Hepatic stellate cell (primary cell): ENCODE measurements around the gene WNK1.
"Not testable (repeated sequence)": the region's sequence is repeated elsewhere in the genome, so short reads cannot be mapped to it uniquely, and the experiment has no call there.

Experiments used
- DNase-seq: peaks from one replicate; pipeline ENCODE4 v3.0.0; 2011; ENCODE audit warnings: low spot score

WNK1 gene

DNA sequence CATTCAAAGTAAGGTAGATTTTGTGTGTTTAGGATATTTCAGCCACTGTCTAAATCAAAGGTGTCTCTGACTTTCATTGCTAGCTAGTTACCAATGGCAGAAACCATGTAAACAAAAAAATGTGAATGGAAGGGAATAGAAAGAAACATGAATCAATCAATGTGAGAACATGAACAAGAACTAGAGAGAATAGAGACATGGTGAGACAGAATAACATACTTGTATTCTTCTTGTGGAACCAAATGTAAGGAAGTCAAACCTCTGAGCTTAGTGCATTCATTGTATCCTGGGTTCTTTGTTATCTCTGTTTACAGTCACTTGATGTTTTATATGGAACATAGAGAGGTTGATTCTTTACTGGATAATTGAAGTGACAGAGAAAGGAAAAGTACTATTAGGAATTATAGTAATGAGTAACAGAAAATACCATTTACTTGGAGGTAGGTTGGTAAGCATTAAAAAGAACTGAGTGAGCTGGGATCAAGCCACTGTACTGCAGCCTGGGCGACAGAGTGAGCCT lies 2.6 kb upstream of the WNK1 start:
- DNase-seq = no peak

DNA sequence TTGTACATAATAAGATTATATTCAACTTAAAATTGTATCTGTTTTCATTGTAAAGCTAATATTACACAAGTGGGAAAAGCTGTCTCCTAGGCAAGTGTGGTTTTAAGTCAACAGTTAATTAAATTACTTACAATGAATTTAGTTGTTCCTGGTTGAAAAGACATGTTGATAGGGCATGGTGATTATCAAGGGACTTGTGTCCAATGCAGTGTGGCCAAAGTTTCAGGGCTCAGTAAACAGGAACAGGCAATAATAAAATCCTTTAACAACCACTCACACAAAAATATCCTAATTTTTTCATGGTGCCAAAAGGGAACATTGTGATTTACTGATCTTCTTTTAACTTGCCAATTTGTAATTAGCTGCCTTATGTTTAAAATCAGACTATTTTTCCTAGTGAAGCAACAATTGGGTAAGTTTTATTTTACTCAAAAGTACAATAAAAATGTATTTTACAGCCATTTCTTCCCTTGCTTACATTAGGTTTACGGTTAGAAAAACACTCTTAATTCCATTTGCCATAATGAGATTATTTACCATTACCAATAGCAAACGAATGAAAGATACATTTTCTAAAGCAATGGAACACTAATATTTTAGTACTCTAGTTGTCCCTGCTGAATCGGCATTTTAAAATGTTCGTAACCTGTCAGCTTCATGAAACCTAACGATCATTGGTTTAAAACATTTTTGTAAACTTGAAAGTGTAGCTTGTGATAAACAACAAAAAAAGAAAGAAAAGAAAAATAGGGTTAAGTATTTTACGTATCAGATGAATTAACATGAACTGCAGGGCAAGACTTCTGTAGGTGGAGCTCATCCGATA lies 1.8 kb upstream of the WNK1 start:
- DNase-seq = no peak

DNA sequence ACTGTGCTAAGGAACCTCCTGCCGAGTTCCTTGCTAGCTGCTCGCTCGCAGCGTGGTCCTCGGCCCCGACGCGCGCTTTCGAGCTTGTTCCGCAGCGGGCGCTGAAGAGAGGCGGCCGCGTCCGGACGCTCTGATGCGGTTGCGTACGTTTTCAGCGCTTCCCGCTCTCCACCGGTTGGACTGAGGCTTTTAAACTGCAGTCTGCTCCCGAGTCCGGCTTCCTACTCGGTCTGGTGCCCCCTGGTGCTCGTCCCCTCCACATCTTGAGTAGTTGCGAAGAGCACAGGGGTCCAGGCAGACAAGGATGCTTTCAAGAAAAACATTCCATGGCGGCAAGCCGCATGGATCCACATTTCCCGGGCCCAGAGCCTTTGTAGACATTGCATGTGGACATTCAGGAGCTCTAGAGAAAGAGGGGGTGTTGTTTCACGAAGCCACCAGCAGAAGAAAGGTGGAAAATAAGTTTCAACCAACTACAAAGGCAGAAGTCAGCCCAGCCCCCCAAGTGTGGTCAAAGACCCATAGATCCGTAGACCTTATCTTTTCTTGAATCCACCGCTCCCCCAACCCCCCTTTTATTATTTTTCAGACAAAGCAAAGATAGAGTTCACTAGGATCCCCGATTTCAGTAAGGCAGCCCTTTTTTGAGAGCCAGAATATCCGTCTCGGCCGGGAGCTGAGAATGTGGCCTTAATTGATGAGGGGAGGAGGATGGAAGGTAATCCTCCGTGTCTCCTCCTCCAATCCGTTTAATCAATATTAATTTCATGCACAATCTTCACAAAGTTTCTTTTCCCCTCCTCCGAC lies 984 bp upstream of the WNK1 start:
- peak; percentile 88 for DNase-seq

DNA sequence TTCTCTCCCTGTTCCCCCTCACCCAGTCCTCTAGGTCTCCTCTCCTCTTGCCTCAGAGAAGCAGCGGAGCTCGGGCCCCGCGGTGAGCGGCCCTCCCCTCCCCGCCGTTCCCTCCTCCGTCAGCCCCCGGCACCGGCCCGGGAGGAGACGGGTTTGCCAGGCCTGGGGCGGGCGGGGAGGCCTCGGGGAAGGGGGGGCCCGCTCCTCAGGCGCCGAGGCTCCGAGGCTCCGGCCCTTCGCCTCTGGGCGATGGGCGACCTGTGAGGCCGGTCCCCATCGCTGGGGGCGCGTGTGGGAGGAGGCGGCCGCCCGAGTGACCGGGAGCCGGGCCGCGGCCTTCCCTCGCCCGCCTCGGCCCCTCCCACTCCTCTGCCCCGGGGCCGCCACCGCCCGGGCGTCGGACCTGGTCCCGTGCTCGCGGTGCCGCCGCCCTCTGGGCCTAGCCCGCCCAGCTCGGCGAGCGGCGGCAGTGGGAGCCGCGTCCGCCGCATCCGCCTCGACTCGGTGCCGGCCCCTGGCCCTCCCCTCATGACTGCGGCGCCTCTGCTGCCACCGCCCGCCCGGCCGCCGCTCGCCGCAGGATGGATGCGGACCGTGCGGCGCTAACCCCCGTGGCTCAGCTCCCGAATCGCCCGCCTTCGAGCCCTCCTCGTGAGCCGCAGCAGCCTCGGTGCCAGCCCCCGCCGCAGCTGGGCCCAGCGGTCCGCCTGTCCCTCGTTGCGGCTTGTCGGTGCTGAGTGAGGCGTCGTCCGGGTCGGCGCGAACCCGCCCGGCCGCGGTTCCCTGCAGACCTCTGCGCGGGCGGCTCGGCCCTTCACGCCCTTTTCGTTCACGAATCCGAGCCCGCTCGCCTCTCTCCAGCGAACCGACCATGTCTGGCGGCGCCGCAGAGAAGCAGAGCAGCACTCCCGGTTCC lies 574 bp downstream of the WNK1 start:
- peak; percentile 65 for DNase-seq

DNA sequence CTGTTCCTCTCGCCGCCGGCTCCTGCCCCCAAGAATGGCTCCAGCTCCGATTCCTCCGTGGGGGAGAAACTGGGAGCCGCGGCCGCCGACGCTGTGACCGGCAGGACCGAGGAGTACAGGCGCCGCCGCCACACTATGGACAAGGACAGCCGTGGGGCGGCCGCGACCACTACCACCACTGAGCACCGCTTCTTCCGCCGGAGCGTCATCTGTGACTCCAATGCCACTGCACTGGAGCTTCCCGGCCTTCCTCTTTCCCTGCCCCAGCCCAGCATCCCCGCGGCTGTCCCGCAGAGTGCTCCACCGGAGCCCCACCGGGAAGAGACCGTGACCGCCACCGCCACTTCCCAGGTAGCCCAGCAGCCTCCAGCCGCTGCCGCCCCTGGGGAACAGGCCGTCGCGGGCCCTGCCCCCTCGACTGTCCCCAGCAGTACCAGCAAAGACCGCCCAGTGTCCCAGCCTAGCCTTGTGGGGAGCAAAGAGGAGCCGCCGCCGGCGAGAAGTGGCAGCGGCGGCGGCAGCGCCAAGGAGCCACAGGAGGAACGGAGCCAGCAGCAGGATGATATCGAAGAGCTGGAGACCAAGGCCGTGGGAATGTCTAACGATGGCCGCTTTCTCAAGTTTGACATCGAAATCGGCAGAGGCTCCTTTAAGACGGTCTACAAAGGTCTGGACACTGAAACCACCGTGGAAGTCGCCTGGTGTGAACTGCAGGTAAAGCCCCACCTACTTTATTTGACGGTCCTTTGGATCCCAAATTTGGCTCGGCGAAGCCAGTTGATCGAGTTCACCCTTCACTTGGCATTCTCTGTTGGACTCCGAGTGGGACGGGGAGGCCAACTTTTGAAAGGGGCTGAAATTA lies 1.5 kb downstream of the WNK1 start:
- peak; percentile 38 for DNase-seq

DNA sequence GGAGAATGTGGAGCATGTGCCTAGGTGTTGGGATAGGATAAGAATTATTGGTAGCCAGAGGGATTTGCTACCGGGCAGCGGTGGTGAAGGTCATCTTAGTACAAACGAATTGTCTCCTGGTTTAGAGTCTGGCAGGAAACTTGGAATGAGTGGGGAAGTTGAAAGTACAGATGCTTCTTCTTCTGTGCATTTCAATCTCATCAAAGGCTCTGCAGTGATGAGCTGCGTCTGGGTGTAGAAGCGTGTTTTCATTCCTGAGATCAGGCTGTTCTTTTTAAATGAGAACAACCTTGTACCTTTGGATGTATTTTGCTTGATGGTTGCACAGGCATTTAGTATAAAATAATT lies 2.1 kb downstream of the WNK1 start:
- DNase-seq = no peak

DNA sequence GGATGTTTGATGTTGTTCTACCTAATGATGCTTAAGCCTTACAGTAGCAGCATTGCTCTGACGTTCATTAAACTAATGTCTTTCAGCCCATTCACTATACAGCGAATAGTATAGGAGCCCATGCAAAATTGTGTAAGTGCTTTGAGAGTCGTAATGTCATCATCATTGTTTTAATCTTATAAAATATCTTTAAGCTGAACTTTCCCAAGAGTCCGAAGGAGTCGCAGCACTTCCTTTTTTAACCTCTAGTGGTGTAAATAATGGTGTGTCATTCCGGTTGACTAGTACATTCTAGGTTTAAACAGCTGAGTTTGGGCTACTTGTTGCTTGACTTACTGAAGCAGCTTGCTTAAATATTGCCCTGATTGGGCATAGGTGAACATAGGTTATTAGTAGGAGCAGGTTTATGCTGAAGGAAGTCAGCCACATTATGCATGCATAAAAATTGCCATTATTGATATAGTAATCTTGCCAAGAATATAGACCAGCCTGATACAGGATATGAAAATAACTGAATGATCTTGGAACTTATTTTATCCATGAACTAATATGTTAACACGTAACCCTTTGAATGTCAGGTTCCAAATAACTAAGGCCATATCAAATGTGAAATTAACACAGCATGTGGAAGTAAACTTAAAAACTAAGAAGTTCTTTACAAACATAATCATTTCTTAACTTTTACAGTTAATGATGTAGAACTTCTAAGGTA lies 2.6 kb downstream of the WNK1 start:
- peak; percentile 74 for DNase-seq

DNA sequence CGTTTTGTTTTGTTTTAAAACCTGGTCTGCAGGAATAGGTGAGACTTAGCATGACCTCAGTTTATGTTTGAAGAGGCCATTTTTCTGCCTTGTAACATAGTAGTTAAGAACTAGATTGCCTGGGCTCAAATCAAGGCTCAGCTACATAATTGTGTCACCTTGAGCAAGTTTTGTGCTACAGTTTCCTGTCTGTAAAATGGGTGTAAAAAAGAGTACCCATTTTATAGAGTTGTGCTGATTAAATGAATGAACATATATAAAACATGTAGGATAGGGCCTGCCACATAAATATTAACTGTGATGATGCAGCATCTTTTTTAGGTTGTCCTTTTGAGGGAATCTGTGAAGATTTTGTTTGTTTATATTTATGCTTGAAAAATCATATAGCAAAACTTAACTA lies 7.2 kb downstream of the WNK1 start:
- no peak for DNase-seq

DNA sequence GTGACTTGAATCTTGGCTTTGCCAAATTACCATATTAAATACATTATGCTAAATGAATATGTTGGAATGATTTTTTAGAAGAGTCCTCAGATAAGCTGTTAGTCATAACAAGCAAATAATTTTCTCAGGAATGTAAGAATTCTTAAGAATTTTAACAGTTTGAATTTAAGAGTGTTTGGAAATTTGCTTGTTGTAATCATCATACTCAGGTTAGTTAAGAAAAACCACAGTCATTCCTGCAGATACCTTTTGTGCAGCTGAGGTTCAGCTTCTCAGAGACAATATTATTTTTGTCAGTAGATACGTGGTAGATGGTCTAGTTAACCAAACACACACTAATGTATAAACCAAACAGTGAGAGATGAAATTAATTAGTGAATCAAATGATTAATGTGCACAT lies 8.9 kb downstream of the WNK1 start:
- DNase-seq = no peak

DNA sequence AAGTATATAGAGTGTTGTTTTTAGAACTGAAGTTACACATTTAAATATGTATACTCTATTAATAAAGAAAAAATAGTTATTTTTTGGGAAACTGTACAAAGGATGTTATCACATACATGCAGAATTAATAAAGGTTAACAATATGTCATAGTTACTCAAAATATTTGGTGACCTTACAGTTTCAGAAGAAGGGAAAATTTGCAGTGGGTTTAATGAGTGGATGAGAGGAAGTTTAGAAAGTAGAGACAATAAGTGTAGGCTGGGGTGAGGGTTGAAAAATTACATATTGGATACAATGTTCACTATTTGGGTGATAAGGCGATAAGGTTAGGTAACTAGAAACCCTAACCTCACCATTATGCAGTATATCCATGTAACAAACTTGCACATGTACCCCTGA lies 13.5 kb downstream of the WNK1 start:
- DNase-seq = no peak

DNA sequence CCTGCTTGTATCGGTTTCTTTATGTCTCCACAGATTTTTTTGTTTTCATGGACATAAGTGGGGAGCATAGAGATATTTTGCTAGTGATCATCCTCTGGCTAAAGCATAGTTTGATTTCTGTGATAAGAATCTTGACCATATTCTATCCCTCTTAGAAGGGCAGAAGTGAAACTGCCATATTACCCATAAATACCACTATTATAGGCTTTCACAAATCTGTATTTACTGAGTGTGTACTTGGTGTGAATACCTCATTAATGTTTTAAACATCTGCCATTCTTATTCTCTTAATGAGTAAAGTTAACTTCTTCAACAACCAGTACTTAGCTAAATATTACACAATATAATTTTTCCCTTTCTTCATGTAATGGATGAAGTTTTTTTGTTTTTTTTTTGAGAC lies 16.1 kb downstream of the WNK1 start:
- no peak for DNase-seq

DNA sequence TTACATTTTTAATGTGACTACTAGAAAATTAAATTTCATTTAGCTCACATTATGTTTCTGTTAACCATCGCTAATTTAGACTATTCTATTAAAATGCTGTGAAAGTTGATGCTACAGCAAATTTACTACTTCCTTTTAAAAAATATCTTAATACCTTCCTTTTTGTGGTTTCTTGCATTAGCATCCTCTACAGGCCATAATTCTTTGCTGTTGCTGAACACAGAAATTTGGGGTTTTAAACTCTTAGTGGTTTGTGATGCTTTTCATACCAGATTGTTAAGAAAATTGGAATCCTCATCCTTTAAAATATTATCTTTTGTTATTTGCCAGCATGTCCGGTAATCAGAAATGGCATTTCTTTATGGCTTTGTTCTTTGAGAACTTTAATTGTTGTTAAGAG lies 18.1 kb downstream of the WNK1 start:
- no peak for DNase-seq

DNA sequence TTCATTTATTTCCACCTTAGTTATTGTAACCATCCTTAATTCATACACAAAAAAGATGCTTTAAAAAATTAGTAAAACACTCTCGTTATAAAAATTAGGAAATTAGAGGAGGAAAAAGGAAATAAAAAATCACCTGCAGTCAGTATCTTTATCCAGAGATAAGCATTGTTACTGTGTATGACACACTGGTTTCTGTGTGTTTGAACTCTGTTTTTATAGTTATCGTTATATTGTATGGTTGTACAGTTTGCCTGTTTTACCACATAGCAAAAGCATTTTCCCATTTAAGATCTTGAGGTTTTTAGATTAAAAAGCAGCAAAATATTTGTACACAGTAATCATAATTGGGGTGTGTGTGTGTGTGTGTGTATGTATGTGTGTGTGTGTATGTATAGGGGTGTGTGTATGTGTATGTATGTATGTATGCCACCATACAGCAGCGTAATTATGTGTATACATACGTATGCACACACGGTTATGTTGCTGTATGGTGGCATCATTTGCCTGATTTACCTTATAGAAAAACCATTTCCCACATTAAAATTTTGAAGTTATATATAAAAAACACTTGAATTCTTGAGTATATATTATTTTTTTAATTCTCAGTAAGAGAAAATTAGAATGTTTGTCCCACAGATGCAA lies 19.8 kb downstream of the WNK1 start:
- no peak for DNase-seq

DNA sequence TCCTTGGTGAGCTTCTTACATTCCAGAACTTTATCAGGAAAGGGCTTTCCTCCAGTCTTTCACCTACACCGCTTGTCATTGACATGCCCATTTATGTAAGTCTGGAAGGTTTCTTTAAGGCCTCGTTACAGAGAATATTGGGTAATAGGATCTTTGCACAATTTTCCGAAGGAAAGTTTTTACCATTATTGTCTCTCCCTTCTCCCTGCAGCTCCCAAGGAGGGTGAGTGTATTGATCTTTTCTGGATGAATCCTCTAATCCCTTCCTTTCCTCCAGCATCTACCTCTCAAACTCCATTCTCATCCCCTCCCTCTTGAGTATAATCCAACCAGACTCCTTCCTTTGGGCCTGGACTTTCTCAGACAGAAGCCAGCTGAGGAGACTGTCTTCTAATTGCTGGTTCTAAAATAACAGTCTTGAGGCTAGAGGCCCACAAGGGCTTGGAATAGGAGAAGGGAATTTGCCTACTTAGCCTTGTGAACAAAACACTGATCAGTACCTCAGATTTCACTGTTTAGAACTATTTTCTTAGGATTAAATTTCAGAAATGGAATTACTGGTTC lies 21.8 kb downstream of the WNK1 start:
- no peak for DNase-seq

DNA sequence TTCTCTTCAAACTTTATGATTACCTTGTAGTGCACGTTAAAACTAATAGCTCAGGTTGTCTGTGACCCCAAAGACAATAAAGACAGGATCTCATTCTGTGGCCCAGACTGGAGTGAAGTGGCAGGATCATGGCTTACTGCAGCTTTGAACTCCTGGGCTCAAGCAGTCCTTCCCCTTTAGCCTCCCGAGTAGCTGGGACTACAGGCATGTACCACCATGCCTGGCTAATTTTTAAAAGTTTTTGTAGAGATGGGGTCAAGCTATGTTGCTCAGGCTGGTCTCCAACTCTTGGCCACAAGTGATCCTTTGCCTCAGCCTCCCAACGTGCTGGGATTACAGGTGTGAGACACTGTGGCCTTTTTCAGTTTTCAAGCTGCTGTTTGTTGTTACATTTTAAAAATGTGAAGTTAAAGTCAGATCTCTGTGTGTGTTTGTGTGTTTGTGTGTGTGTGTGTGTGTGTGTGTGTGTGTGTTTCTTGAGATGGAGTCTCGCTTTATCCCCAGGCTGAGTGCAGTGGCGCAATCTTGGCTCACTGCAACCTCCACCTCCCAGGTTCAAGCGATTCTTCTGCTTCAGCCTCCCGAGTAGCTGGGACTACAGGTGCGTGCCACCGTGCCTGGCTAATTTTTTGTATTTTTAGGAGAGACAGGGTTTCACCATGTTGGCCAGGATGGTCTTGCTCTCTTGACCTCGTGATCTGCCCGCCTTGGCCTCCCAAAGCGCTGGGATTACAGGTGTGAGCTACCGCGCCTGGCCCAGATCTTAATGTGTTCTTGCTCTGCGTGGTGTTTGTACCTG lies 23.8 kb downstream of the WNK1 start:
- DNase-seq = not testable (repeated sequence)

DNA sequence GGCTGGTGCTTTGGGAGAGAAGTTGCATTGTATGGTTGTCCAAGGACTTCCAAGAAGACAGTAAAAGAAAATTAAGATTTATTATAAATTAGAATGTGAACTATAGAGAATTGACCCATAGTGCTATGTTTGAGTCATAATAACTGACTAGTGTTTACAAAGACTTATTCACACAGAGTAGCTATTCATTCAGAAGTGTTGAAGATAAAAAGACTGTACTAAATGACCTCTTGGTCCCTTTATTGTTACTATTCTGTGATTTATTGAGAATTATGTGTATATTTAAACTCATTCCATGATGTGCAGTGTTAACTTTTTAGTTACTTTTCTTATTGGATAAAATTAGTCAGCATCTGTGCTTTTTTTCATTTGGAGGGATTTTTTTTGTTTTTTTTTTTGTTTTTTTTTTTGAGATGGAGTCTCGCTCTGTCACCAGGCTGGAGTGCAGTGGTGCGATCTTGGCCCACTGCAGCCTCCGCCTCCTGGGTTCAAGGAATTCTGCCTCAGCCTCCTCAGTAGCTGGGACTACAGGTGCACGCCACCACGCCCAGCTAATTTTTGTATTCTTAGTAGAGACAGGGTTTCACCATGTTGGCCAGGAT lies 24.5 kb downstream of the WNK1 start:
- DNase-seq = not testable (repeated sequence)

DNA sequence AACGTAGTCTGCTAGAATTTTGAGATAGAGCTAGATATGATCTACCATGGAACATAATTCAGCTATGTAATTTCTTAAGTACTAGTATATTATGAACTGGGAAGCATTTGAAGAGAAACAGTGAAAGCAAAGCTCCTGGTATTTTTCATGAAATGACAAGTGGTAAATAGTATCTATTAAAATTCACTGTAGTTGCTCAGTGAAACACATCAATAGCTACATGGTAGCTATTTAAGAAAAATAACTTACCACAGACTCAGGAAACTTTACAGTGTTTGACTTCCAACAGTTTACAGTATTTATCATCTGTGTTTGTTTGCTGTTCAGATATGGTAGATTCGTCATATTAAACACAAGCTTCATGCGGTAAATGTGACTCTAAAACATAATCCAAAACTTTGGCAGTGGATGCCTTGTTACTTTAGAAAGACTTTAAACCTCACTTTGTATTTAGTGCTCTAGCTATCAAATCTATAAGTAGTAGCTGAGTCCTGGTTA lies 25.2 kb downstream of the WNK1 start:
- DNase-seq = no peak

DNA sequence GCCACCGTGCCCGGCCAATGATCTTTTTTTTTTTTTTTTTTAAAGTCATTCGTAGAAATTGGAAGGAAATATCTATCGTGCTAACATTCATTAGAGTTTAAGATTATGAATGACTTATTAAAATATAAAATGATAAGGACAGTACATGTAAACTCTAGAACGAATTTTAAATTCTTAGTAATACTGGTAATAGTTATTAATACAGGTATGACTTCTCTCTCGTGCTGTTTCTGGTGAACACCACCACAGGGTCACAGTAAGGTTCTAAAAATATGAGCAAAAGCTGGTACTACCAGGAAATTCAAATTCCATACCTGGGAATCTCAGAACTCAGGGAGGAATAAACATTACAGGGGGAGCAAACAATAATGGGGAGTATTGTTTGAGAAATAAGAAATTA lies 26.2 kb downstream of the WNK1 start:
- DNase-seq = no peak
